Measurements from ENCODE around the gene LARP1. TPM values are rescaled to one million over a fixed set of nuclear protein-coding genes. Genes with fewer than 3 reads are reported as not detected.

LARP1 gene
- total and polyA plus RNA-seq, 9 of the 15 experiments (the other 6 are each of a cell fraction or from before 2014, with no cell fraction given) = 22.6 to 300 (median 92.0) TPM

DNA sequence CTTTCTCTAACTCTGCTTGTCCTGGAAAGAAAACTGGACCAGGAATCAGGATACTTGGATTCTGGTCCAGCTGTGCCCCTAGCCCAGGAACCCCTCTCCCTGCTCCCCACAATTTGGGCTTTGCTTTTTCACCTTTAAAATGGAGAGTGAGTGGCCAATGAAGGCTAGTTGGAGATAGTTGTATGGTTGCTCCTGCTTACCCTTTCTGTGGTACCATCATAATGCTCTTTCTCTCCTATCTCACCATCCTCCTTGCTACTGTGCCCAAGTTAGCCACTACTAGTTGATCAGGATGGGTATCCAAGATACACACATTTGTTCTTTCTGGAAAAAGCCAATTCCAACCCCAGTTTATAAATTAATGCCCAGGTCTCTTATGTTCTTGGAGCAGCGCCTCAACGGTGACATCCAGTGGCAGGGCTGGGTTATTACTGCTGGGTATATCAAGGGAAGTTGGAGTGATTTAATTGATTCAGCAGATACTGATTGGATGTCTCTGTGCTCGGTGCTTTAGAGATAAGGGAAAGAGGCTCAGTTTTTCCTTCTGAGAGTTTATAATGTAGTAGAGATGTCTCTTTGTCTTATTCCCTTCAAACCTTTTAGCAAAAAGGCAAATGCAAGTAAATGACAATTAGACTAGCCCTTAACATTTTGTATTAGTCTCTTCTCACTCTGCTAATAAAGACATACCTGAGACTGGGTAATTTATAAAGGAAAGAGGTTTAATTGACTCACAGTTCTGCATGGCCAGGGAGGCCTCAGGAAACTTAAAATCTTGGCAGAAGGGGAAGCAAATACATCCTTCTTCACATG, 56.7 kb downstream of the LARP1 start (continued):
- TF ChIP-seq CHD7 (IDR thresholded peaks at IDR 0.05; ENCODE audit: low read depth, low read length) (no peak), FOXJ3 (CRISPR knock-in tag; IDR thresholded peaks at IDR 0.05) (no peak), SIN3A (IDR thresholded peaks at IDR 0.05; ENCODE audit: borderline replicate concordance in 2 of 2, control insufficient read depth in 1 of 2, low read depth in 2 of 2, low read length in 2 of 2) (no peak), NCOA6 (IDR thresholded peaks at IDR 0.05) (no peak), ERF (CRISPR knock-in tag; IDR thresholded peaks at IDR 0.05) (no peak), ATF1 (CRISPR knock-in tag; IDR thresholded peaks at IDR 0.05) (no peak), ATF1 (tag; IDR thresholded peaks at IDR 0.05) (no peak), CREB1 (IDR thresholded peaks at IDR 0.05) (no peak), CREB1 (CRISPR knock-in tag; IDR thresholded peaks at IDR 0.05) (no peak), ESRRB (CRISPR knock-in tag; IDR thresholded peaks at IDR 0.05; ENCODE audit: borderline replicate concordance) (no peak), HLTF (IDR thresholded peaks at IDR 0.05) (no peak), MEF2D (tag; conservative IDR thresholded peaks at IDR 0.05; ENCODE audit: low read depth) (no peak)
- TF ChIP-seq, protein P1, sequence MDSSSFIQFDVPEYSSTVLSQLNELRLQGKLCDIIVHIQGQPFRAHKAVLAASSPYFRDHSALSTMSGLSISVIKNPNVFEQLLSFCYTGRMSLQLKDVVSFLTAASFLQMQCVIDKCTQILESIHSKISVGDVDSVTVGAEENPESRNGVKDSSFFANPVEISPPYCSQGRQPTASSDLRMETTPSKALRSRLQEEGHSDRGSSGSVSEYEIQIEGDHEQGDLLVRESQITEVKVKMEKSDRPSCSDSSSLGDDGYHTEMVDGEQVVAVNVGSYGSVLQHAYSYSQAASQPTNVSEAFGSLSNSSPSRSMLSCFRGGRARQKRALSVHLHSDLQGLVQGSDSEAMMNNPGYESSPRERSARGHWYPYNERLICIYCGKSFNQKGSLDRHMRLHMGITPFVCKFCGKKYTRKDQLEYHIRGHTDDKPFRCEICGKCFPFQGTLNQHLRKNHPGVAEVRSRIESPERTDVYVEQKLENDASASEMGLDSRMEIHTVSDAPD (CRISPR knock-in tag; IDR thresholded peaks at IDR 0.05) = no peak
- TF ChIP-seq, protein P2, sequence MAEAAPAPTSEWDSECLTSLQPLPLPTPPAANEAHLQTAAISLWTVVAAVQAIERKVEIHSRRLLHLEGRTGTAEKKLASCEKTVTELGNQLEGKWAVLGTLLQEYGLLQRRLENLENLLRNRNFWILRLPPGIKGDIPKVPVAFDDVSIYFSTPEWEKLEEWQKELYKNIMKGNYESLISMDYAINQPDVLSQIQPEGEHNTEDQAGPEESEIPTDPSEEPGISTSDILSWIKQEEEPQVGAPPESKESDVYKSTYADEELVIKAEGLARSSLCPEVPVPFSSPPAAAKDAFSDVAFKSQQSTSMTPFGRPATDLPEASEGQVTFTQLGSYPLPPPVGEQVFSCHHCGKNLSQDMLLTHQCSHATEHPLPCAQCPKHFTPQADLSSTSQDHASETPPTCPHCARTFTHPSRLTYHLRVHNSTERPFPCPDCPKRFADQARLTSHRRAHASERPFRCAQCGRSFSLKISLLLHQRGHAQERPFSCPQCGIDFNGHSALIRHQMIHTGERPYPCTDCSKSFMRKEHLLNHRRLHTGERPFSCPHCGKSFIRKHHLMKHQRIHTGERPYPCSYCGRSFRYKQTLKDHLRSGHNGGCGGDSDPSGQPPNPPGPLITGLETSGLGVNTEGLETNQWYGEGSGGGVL (CRISPR knock-in tag; IDR thresholded peaks at IDR 0.05) = no peak
